Measurements from ENCODE around the gene ARL15.

ARL15 gene

DNA sequence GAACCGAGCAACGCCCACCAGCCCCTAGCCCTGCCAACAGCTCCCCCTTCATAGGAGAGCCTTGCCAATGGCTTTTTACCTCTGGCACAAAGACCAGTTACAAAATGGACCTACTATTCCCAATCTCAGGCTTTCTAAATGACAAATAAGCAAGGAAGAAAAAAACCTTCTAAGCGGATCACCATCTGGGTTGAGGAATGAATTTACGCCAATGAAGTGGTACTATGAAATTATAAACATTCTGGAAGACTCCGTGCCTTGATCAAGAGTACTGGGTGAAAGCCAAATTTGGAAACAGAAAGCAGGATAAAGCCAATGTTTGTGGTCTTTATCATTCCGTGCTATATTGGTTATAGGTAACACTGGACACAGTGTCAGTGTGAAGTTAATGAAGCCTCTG, 378.0 kb downstream of the ARL15 start:
- no peak for DNase-seq (ENCODE audit: low read depth)

- DNase-seq (ENCODE audit: low read depth): no peak
These were observed 379.9 kb downstream of the ARL15 start for GRCh38 chr5:53930457-53930856.

GRCh38 chr5:53929570-53929969, 380.8 kb downstream of the ARL15 start:
- no peak for DNase-seq (ENCODE audit: low read depth)

- no peak for DNase-seq (ENCODE audit: low read depth)
These were observed 381.2 kb downstream of the ARL15 start for GRCh38 chr5:53929152-53929551.

- DNase-seq (ENCODE audit: low read depth): no peak
These were observed 381.7 kb downstream of the ARL15 start for GRCh38 chr5:53928641-53929040.

DNA sequence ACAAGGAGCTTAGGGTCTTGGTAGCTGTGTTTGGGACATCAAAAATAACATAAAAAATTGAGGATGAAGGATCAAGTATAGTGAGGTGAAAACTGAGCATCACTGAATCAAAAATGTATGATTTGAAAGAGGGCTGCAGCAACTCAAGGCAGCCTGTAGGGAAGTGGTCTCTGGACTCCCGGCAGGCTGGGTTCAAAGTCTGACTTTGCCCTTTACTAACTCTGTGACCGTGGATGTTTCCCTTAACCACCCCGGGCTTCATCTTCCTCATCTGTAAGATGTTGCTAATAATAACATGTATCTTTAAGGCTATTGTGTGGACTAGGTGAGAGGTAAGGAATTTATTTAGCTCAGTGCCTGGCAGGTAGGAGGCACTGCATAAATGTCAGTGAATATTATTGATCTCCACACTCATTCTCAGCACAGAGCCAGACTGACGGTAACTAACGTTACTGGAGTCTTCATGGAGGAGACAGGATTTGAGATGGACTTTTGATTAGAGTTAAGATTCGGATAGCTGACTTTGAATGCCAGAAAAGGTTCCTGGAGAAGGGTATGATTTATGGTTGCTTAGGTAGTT, 382.6 kb downstream of the ARL15 start:
- DNase-seq (ENCODE audit: low read depth): no peak

GRCh38 chr5:53926026-53926425, 384.3 kb downstream of the ARL15 start:
- DNase-seq (ENCODE audit: low read depth): no peak

GRCh38 chr5:53924392-53924791, 386.0 kb downstream of the ARL15 start:
- no peak for DNase-seq (ENCODE audit: low read depth)

DNA sequence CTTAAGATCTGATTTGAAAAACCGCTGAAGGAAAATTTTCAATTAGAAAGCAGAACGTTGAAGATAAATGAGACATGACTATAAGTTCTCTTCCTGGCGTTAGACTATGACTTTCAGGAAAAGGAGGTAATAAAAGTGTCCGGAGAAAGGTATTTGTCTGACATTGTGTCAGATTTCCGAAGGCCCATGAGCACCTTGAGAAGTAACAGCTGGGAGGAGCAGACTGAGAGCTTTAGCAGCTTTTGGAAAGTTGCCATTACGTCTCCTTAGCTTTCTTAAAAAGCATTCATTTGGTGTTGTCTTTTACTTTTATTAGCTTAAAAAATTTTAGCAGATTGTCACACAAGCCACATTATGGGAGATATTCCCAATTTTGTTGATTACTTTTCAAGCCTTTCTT, 386.4 kb downstream of the ARL15 start:
- no peak for DNase-seq (ENCODE audit: low read depth)

DNA sequence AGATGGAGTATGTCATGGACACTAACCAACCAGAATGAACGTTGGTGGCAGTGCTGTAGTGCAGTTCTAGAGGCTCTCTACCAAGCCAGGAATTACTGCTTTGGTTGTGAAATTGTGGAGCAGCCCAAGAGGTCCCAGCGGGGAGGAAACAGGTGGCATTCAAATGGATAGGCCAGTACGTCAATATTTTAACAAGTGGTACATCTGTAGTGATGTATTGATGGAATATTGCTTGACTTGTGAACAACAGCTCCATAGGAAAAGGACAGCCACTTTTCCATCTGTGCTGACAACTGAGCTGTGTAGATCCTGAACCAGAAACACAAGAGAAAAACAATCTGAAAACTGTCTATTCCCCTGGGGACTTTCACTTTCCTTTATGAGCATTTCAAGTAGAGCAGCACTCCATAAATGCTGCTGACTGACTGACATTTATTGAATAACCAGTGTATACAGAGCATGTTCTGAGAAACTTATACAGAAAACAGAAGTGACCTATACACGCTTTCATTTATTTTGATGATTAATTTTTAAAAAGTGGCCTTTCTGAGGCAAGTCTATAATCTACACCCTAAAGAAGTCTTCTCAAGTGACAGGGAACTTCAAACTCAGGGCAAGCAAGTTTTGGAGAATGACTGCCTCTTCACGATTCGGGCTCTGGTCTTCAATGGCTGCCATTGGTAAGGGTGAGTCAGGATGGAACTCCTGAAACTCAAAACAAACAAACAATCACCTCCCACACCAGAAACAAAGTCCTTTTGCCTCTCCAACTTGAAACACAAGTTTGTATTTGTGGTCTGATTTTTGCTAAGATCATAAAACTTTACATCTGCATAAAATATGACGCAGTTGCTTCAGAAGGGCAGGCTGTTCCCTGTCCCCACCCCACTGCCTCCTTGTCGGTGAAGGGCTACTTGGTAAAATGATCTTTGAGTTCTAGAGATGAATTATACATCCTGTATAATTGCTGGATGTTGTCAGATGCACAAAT, 387.6 kb downstream of the ARL15 start:
- no peak for DNase-seq (ENCODE audit: low read depth)

DNA sequence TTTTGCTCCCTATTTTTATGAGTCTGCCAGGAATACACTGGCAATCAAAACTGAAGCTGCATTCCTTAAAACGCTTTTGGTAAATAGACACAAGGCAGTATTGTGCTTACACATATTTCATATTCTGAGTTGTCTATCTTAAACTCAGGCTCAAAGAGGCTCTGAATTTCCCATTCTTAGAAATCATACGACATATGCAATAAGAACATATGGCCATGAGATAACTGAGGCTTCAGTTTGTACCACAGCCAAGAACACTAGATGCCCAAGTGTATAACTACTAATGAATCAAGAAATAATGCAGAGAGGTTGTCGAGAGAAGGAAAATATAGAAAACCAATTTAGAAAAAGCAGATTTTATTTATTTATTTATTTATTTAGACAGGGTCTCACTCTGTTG, 392.5 kb downstream of the ARL15 start:
- DNase-seq (ENCODE audit: low read depth): no peak

DNA sequence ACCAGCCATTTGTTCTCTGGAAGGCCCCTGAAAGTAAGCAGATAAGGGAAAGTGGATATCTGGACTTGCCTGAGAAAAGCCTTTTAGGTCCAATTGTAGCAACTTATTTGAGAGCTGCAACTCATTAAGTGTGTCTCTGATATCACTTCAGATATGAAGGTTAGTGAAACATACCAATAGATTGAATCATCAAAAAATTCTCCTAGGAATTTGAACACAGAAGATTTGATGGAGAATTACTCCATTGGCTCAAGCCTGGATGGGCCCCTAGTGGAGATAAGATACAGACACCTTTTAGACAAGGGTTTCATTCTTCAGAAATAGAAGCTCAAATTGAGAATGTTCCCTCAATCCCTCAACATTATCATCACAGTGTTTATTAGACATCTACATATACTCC, 393.3 kb downstream of the ARL15 start:
- no peak for DNase-seq (ENCODE audit: low read depth)

DNA sequence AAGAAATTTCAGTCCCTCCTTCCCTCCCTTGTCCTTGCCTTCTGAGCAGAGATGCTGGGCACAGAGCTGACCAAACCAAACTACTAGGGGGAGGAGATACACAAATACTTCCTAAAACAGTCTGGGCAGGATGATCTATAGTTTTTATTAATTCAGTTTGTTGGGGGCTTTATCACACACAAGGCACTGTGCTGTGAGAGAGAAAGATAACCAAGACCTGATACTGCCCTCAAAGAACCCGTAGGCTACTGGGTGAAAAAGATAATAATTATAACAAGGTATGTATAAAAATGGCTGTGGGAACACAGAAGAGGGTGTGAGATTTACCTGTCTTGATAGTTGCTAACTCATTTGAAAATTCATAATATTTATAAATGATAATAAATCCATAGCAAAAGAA, 395.3 kb downstream of the ARL15 start:
- no peak for DNase-seq (ENCODE audit: low read depth)

GRCh38 chr5:53913941-53914340, 396.4 kb downstream of the ARL15 start:
- DNase-seq (ENCODE audit: low read depth): no peak

DNA sequence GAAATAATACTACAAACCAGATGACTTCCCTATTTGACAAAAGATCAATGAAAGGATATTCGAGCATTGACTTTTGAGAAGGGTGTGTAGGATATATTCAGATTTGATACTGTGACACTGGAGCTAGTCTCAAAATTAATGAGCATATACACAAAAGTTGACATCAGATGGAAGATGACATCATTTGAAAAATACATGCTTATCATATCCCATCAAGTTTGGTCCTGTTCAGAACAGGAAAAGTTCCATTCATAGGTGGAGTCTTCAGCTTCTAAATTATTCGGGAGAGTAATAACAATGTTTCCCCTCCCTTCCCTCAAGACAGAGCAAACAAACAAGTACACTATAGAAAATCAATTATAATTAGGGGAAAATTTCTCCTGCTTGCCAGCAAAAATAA, 401.6 kb downstream of the ARL15 start:
- no peak for DNase-seq (ENCODE audit: low read depth)

- DNase-seq (ENCODE audit: low read depth): no peak
These were observed 402.5 kb downstream of the ARL15 start for GRCh38 chr5:53907827-53908226.

DNA sequence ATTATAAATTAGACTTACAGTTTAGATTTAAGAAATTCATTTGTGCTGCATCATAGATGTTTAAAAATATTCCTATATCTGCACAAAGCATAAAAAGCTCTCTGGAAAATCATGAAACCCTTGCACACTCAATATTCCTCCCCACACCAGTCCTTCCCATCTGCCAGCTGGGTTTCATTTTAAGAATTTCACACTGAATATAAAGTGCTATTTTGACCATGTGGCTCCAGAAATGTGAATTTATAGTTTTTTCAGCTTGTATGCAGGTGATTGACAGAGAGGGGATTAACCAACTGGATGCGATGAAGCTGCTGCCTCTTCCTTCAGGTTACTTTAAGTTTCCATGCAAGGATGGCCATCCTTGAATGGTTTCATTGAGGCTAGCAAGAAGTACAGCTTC, 403.6 kb downstream of the ARL15 start:
- DNase-seq (ENCODE audit: low read depth): no peak

DNA sequence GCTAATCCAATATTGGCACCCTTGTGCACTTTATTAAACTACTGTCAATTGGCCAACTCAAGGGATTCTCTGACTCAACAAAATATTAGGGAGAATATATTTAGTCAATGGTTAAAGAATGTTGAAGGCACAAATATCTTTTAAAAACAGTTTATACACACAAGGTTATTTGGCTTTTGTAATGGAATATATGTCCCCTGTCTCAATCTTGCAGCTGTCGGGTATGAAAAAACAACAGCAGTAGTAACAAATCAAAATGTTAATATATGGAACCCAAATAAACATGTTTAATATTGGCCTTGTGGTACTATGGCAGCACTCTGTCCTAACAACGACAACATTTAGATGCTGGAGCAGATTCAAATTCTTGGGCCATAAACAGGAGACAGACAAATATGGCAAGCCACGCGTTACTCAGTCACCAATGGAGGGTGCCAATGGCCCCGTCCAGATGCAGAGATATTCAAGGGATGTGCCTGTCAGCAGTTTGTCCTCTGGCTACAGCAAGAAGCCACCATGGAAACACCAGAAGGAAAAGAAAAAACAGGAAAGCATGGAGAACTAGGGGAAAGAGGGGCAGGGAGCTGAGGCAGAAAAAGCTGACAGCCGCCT, 408.0 kb downstream of the ARL15 start:
- DNase-seq (ENCODE audit: low read depth): no peak

DNA sequence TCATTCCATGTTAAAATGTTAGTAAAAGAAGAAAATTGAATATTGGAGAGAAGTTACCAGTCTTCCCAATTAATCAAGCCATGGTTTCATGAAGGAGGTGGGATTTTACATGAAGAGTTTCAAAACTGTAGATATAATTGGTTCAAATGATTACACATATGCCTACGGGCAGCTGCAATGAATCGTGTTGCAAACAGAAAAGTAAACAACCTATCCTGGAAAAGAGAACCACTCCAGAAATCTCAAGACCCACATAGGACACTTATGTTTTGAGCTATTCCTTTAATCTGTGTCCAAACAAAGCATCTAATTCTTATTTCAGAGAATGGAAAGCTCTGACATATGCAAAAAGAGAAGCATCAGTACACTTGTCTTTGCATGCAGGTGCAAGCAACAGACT, 409.7 kb downstream of the ARL15 start:
- no peak for DNase-seq (ENCODE audit: low read depth)

GRCh38 chr5:53895091-53895683, 415.2 kb downstream of the ARL15 start:
- DNase-seq (ENCODE audit: low read depth): no peak

GRCh38 chr5:53893626-53894025, 416.7 kb downstream of the ARL15 start:
- no peak for DNase-seq (ENCODE audit: low read depth)

DNA sequence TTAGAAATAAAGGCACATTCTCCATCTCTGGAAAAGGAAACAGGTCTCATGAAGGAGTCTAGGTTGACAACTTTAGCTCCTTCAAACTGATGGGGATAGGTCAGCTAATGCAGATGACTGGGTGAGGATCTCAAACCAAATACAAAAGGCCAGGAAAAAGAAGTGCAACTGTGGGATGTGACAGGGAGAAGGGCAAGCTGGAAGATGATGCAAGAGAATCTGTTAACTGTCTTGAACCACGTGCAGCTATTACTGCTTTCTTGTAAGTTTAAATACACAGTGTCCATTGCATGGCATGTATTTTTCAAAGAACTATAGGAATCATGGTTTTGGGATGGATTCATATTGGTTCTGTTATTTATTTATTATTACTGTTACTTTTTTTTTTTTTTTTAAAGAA, 418.1 kb downstream of the ARL15 start:
- no peak for DNase-seq (ENCODE audit: low read depth)

DNA sequence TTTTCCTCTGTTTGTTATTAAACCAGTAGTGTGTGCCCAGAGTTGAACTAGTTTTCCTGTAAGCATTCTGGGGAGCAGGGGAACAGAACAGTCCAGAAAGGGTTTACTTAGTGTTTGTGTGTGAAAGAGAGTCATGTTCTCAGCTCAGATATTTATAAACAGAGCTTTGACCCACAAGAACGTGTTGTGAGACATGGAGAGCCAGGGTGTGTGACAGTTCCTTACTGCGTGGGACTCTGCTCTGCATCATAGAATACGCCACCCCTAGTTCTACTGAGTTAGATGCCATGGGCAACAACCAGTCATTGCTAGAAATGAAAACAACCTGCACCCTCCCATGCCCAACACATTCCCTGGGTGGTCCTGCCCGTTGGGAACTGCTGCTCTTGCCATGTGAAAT, 419.2 kb downstream of the ARL15 start:
- DNase-seq (ENCODE audit: low read depth): no peak

Measured in stimulated activated CD8-positive, alpha-beta memory T cell treated with anti-CD3 and anti-CD28 coated beads, Interleukin-15, amount 100 ng/mL, for 24 hours (primary cell).